Measurements from ENCODE around the gene IRS2.
"Not testable (repeated sequence)": the region's sequence is repeated elsewhere in the genome, so short reads cannot be mapped to it uniquely, and the experiment has no call there.

DNA sequence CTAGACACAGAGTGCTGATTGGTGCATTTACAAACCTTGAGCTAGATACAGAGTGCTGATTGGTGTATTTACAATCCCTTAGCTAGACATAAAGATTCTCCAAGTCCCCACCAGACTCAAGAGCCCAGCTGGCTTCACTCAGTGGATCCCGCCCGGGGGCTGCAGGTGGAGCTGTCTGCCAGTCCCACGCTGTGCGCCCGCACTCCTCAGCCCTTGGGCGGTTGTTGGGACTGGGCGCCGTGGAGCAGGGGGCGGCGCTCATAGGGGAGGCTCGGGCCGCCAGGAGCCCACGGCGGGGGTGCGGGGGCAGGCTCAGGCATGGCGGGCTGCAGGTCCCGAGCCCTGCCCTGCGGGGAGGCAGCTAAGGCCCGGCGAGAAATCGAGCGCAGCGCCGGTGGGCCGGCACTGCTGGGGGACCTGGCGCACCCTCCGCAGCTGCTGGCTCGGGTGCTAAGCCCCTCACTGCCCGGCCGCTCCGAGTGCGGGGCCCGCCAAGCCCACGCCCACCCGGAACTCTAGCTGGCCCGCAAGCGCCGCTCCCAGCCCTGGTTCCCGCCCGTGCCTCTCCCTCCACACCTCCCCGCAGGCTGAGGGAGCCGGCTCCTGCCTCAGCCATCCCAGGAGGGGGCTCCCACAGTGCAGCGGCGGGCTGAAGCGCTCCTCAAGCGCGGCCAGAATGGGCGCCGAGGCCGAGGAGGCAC, 53.8 kb downstream of the IRS2 start:
- not testable (repeated sequence) for TF ChIP-seq POLR2AphosphoS5 (IDR thresholded peaks at IDR 0.05; ENCODE audit: low read depth, low read length); POLR2A (IDR thresholded peaks at IDR 0.05; ENCODE audit: borderline replicate concordance, extremely low read depth, insufficient read depth, insufficient read length); EZH2 (IDR thresholded peaks at IDR 0.05); SIN3A (IDR thresholded peaks at IDR 0.05; ENCODE audit: low read depth); EZH2phosphoT487 (IDR thresholded peaks at IDR 0.05; ENCODE audit: borderline replicate concordance); CBX3 (IDR thresholded peaks at IDR 0.05; ENCODE audit: low read depth)
- TF ChIP-seq, protein P1, sequence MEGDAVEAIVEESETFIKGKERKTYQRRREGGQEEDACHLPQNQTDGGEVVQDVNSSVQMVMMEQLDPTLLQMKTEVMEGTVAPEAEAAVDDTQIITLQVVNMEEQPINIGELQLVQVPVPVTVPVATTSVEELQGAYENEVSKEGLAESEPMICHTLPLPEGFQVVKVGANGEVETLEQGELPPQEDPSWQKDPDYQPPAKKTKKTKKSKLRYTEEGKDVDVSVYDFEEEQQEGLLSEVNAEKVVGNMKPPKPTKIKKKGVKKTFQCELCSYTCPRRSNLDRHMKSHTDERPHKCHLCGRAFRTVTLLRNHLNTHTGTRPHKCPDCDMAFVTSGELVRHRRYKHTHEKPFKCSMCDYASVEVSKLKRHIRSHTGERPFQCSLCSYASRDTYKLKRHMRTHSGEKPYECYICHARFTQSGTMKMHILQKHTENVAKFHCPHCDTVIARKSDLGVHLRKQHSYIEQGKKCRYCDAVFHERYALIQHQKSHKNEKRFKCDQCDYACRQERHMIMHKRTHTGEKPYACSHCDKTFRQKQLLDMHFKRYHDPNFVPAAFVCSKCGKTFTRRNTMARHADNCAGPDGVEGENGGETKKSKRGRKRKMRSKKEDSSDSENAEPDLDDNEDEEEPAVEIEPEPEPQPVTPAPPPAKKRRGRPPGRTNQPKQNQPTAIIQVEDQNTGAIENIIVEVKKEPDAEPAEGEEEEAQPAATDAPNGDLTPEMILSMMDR (IDR thresholded peaks at IDR 0.05 in 2 of 3, conservative IDR thresholded peaks at IDR 0.05 in 1 of 3; ENCODE audit: borderline replicate concordance in 1 of 3, insufficient read depth in 1 of 3, low read depth in 2 of 3, low read length in 2 of 3): not testable (repeated sequence)
